Naive thymus-derived CD8-positive, alpha-beta T cell (primary cell): ENCODE results near the gene WNT7A. TPM values are rescaled to one million over a fixed set of nuclear protein-coding genes. Genes with fewer than 3 reads are reported as not detected.

Source experiments
- ATAC-seq, 2 donors: fragments of 150-1000 bp; cut with Tn5 transposase in 1 of 2; sonication (Bioruptor Pico), chemical (Tn5 transposase) in 1 of 2; 1 replicate in 1 of 2; 2 replicates in 1 of 2; pipeline ENCODE4 v1.10.0; 2021; ENCODE audit warnings: mild to moderate bottlenecking in 2 of 2, moderate library complexity in 2 of 2
- POLR2A ChIA-PET: fragments of 350-600 bp; sonication (Branson Sonifier 250); formaldehyde crosslinking; loops from one replicate; lab custom pipeline; 2021; ENCODE audit warnings: antibody characterized with exemption; lab: Charles Lee
- DNase-seq, 10 donors: peaks; one replicate each; pipeline versions ENCODE4 v3.0.0 to v3.0.0-alpha.2; 2020 to 2022
- H3K27ac Mint-ChIP-seq, 10 donors: one replicate each; pipeline ENCODE4 v1.8.0; 2020 to 2022; ENCODE audit warnings: mild to moderate bottlenecking in 10 of 10, mixed read lengths in 10 of 10, moderate library complexity in 4 of 10, inconsistent platforms in 1 of 10
- H3K27me3 Mint-ChIP-seq, 5 donors: one replicate each; pipeline ENCODE4 v1.8.0; 2021 to 2022; ENCODE audit warnings: mixed read lengths in 5 of 5
- H3K36me3 Mint-ChIP-seq, 3 donors: one replicate each; pipeline ENCODE4 v1.8.0; 2020 to 2022; ENCODE audit warnings: mixed read lengths in 3 of 3, mild to moderate bottlenecking in 2 of 3, inconsistent platforms in 1 of 3
- H3K4me1 Mint-ChIP-seq, 4 donors: one replicate each; pipeline ENCODE4 v1.8.0; 2021 to 2022; ENCODE audit warnings: mixed read lengths in 4 of 4
- H3K4me3 Mint-ChIP-seq, 10 donors: one replicate each; pipeline ENCODE4 v1.8.0; 2020 to 2022; ENCODE audit warnings: mild to moderate bottlenecking in 10 of 10, mixed read lengths in 10 of 10, moderate library complexity in 6 of 10, inconsistent platforms in 1 of 10
- H3K9me3 Mint-ChIP-seq, 9 donors: one replicate each; pipeline ENCODE4 v1.8.0; 2020 to 2022; ENCODE audit warnings: mixed read lengths in 9 of 9, mild to moderate bottlenecking in 3 of 9, inconsistent platforms in 1 of 9, moderate library complexity in 1 of 9
- polyA plus RNA-seq, 3 donors: library from polyadenylated mRNA; unstranded; fragments of 300-500 nt; fragmentation: Illumina TruSeq; gene quantifications; one replicate each; pipeline ENCODE4 v1.2.3, GENCODE V29; 2021
- total RNA-seq, 8 experiments: library from RNA in 2 of 8; stranded (reverse) in 2 of 8; gene quantifications; one replicate each; pipeline ENCODE4 v1.2.3 and lab custom pipeline; 2021 to 2026

WNT7A gene
- total and polyA plus RNA-seq, 5 experiments from 2014 or later, result 0.17 to 9.6 (median 1.6) TPM

GRCh38 chr3:13821126-13821525 lies 58.7 kb downstream of the WNT7A start:
- Mint-ChIP-seq H3K9me3 (peaks cover 0 to 23% (median 7%) of the 10 kb centered on the region in 9 donors), H3K36me3 (peaks cover 8 to 21% (median 11%) of the 10 kb centered on the region in 3 donors), H3K27ac (no peak overlapping the region), H3K27me3 (no peaks in the 10 kb centered on the region), H3K4me1 (peaks cover 0 to 5% (median 0%) of the 10 kb centered on the region in 4 donors), H3K4me3 (no peak overlapping the region)
- no peak for DNase-seq
- POLR2A ChIA-PET, result no interaction called here
- ATAC-seq, result no peak

GRCh38 chr3:13818919-13819318 lies 61.0 kb downstream of the WNT7A start:
- ATAC-seq (no peak), DNase-seq (no peak)
- H3K27me3 Mint-ChIP-seq, result no peaks in the 10 kb centered on the region
- H3K4me3 Mint-ChIP-seq, result no peak overlapping the region
- peaks cover 0 to 41% (median 14%) of the 10 kb centered on the region in 9 donors for H3K9me3 Mint-ChIP-seq
- POLR2A ChIA-PET, result no interaction called here
- peaks cover 15 to 26% (median 25%) of the 10 kb centered on the region in 3 donors for H3K36me3 Mint-ChIP-seq
- H3K4me1 Mint-ChIP-seq, result peaks cover 0 to 3% (median 0%) of the 10 kb centered on the region in 4 donors
- H3K27ac Mint-ChIP-seq, result no peak overlapping the region

GRCh38 chr3:13815088-13815683 lies 64.7 kb downstream of the WNT7A start:
- Mint-ChIP-seq H3K27ac (no peak overlapping the region), H3K36me3 (peaks cover 15 to 28% (median 26%) of the 10 kb centered on the region in 3 donors), H3K4me1 (peaks cover 0 to 3% (median 0%) of the 10 kb centered on the region in 4 donors), H3K27me3 (no peaks in the 10 kb centered on the region), H3K4me3 (no peak overlapping the region), H3K9me3 (peaks cover 0 to 43% (median 15%) of the 10 kb centered on the region in 9 donors)
- no peak for ATAC-seq
- DNase-seq, result peak in 1 of 10 donors; percentile 56
- POLR2A ChIA-PET, result interaction anchor here (0.7 kb wide), 1 partner anchor 51 kb away, joined by 3 read pairs; no protein-coding TSS in a partner anchor

- H3K4me1 Mint-ChIP-seq, result peaks cover 0 to under 1% (median 0%) of the 10 kb centered on the region in 4 donors
- peaks cover 0 to 35% (median 18%) of the 10 kb centered on the region in 9 donors for H3K9me3 Mint-ChIP-seq
- peaks cover 10 to 28% (median 13%) of the 10 kb centered on the region in 3 donors for H3K36me3 Mint-ChIP-seq
- H3K4me3 Mint-ChIP-seq, result no peak overlapping the region
- no peak overlapping the region for H3K27ac Mint-ChIP-seq
- peaks cover 0 to 7% (median 0%) of the 10 kb centered on the region in 5 donors for H3K27me3 Mint-ChIP-seq
- POLR2A ChIA-PET, result no interaction called here
- peak in 1 of 10 donors; percentile 41 for DNase-seq
- ATAC-seq, result no peak
Observed at GRCh38 chr3:13812034-13812471, 67.8 kb downstream of the WNT7A start.

- Mint-ChIP-seq H3K27ac (no peak overlapping the region), H3K9me3 (peaks cover 0 to 34% (median 18%) of the 10 kb centered on the region in 9 donors)
Observed at GRCh38 chr3:13811614-13812013, 68.3 kb downstream of the WNT7A start.

GRCh38 chr3:13808550-13808949 lies 71.3 kb downstream of the WNT7A start:
- Mint-ChIP-seq H3K36me3 (peaks cover 0 to 13% (median 0%) of the 10 kb centered on the region in 3 donors), H3K9me3 (peaks cover 0 to 25% (median 8%) of the 10 kb centered on the region in 9 donors), H3K4me3 (no peak overlapping the region), H3K27ac (no peak overlapping the region), H3K4me1 (no peaks in the 10 kb centered on the region), H3K27me3 (peaks cover 0 to 8% (median 0%) of the 10 kb centered on the region in 5 donors)
- ATAC-seq (no peak), DNase-seq (peak in 1 of 10 donors; percentile 23)
- POLR2A ChIA-PET, result no interaction called here

More at GRCh38 chr3:13811614-13812013, 68.3 kb downstream of the WNT7A start:
- Mint-ChIP-seq H3K4me1 (no peaks in the 10 kb centered on the region), H3K36me3 (peaks cover 8 to 30% (median 10%) of the 10 kb centered on the region in 3 donors), H3K27me3 (peaks cover 0 to 8% (median 0%) of the 10 kb centered on the region in 5 donors), H3K4me3 (no peak overlapping the region)
- POLR2A ChIA-PET, result no interaction called here
- ATAC-seq, result no peak
- no peak for DNase-seq

GRCh38 chr3:13801361-13802204 lies 78.3 kb downstream of the WNT7A start:
- DNase-seq, result peak in 1 of 10 donors; percentile 10
- Mint-ChIP-seq H3K4me1 (peaks cover 4 to 10% (median 6%) of the 10 kb centered on the region in 4 donors), H3K4me3 (no peak overlapping the region), H3K9me3 (peaks cover 0 to 12% (median 3%) of the 10 kb centered on the region in 9 donors), H3K27me3 (peaks cover 0 to 7% (median 1%) of the 10 kb centered on the region in 5 donors), H3K36me3 (no peaks in the 10 kb centered on the region), H3K27ac (peak overlapping the region in 1 of 10 donors; percentile 47)
- POLR2A ChIA-PET, result no interaction called here
- no peak for ATAC-seq

GRCh38 chr3:13800064-13800463 lies 79.8 kb downstream of the WNT7A start:
- H3K9me3 Mint-ChIP-seq, result no peaks in the 10 kb centered on the region
- POLR2A ChIA-PET, result no interaction called here
- no peak overlapping the region for H3K4me3 Mint-ChIP-seq
- no peak for ATAC-seq
- no peaks in the 10 kb centered on the region for H3K36me3 Mint-ChIP-seq
- H3K27ac Mint-ChIP-seq, result no peak overlapping the region
- peaks cover 0 to 8% (median 1%) of the 10 kb centered on the region in 5 donors for H3K27me3 Mint-ChIP-seq
- peaks cover 6 to 18% (median 10%) of the 10 kb centered on the region in 4 donors for H3K4me1 Mint-ChIP-seq
- DNase-seq, result peak in 1 of 10 donors; percentile 47

GRCh38 chr3:13798401-13798800 lies 81.5 kb downstream of the WNT7A start:
- DNase-seq (no peak), ATAC-seq (no peak)
- no peaks in the 10 kb centered on the region for H3K9me3 Mint-ChIP-seq
- H3K4me3 Mint-ChIP-seq, result no peak overlapping the region
- no peak overlapping the region for H3K27ac Mint-ChIP-seq
- POLR2A ChIA-PET, result no interaction called here
- H3K27me3 Mint-ChIP-seq, result peaks cover 0 to 8% (median 4%) of the 10 kb centered on the region in 5 donors
- H3K4me1 Mint-ChIP-seq, result peaks cover 6 to 18% (median 10%) of the 10 kb centered on the region in 4 donors
- no peaks in the 10 kb centered on the region for H3K36me3 Mint-ChIP-seq

- Mint-ChIP-seq H3K27me3 (peaks cover 0 to 9% (median 3%) of the 10 kb centered on the region in 5 donors), H3K36me3 (no peaks in the 10 kb centered on the region), H3K4me1 (peaks cover 6 to 23% (median 11%) of the 10 kb centered on the region in 4 donors), H3K4me3 (peak overlapping the region in 3 of 10 donors; percentile 24 to 41 (median 32)), H3K27ac (peak overlapping the region in 5 of 10 donors; percentile 34 to 75 (median 56)), H3K9me3 (no peaks in the 10 kb centered on the region)
- ATAC-seq, result no peak
- DNase-seq, result peak in 1 of 10 donors; percentile 53
- POLR2A ChIA-PET, result no interaction called here
Observed at GRCh38 chr3:13796701-13797460, 83.0 kb downstream of the WNT7A start.

- peaks cover 0 to 9% (median 3%) of the 10 kb centered on the region in 5 donors for H3K27me3 Mint-ChIP-seq
- H3K9me3 Mint-ChIP-seq, result no peaks in the 10 kb centered on the region
- DNase-seq, result peak in 1 of 10 donors; percentile 34
- H3K27ac Mint-ChIP-seq, result no peak overlapping the region
- H3K4me1 Mint-ChIP-seq, result peaks cover 6 to 24% (median 11%) of the 10 kb centered on the region in 4 donors
- POLR2A ChIA-PET, result no interaction called here
- no peaks in the 10 kb centered on the region for H3K36me3 Mint-ChIP-seq
- H3K4me3 Mint-ChIP-seq, result no peak overlapping the region
- no peak for ATAC-seq
Observed at GRCh38 chr3:13795816-13796215, 84.1 kb downstream of the WNT7A start.

- H3K4me1 Mint-ChIP-seq, result peaks cover 6 to 24% (median 12%) of the 10 kb centered on the region in 4 donors
- no peaks in the 10 kb centered on the region for H3K36me3 Mint-ChIP-seq
- no peaks in the 10 kb centered on the region for H3K9me3 Mint-ChIP-seq
- POLR2A ChIA-PET, result no interaction called here
- no peak overlapping the region for H3K27ac Mint-ChIP-seq
- DNase-seq (peak in 1 of 10 donors; percentile 16), ATAC-seq (no peak)
- H3K27me3 Mint-ChIP-seq, result peaks cover 2 to 9% (median 5%) of the 10 kb centered on the region in 5 donors
- no peak overlapping the region for H3K4me3 Mint-ChIP-seq
Observed at GRCh38 chr3:13794322-13794721, 85.5 kb downstream of the WNT7A start.
